ENCODE data around the gene C2orf74.
A peak's percentile ranks its signal among the peaks of the same experiment; 100 is the strongest.

Gene C2orf74

DNA sequence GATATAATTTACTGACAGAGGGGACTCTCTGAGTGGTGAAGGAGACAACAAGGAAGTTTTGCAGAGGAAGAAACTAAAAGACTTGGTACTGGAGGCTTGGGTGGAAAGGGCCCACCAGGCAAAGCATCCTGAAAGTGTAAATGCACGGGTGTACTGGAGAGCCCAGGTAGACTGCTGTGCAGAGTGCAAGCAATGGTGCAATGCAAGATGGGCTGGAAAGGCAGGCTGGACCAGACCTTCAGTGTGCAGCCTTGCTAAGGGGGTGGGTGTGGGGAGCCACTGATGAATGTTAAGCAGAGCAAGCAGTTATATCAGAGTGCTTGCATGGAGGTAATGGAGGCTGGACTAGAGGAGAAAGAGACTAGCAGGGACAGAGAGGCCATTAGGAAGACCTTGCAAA is 10.7 kb downstream of the C2orf74 start:
- Histone ChIP-seq H3K4me1 (ENCODE audit: control insufficient read depth, insufficient read depth, low read length) (peaks cover 7% of the 10 kb centered on the region; the same call in 1 of the 2 replicates), H3K4me3 (ENCODE audit: low read depth, low read length) (no peak overlapping the region), H3K27ac (ENCODE audit: low read depth, low read length) (no peak overlapping the region), H3K9me3 (ENCODE audit: control insufficient read depth, insufficient read depth, low read length) (no peaks in the 10 kb centered on the region), H3K9ac (ENCODE audit: low read depth, low read length) (no peak overlapping the region), H3K27me3 (ENCODE audit: control insufficient read depth, insufficient read depth, low read length) (peaks cover 16% of the 10 kb centered on the region), H3K36me3 (ENCODE audit: control insufficient read depth, insufficient read depth, low read length) (no peaks in the 10 kb centered on the region)

DNA sequence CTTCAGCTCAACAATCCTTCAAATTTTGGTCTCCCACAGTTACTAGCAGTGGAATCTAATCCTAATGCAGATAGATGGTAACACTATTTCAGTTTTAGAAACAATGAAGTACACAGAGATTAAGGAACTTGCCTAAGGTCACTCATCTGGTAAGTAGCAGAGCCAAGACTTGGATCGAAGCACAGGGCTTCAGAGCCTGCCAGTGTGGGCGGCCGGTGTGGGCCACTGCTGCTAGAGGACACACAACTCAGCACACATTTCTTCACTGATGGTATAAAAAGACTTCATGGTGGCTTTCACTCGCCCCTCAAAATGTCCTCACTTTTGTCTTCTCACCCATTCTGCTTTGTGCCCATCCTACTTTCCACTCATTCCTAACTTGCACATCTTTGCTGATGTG is 11.1 kb downstream of the C2orf74 start:
- Histone ChIP-seq H3K4me3 (ENCODE audit: low read depth, low read length) (no peak overlapping the region), H3K36me3 (ENCODE audit: control insufficient read depth, insufficient read depth, low read length) (no peaks in the 10 kb centered on the region), H3K27ac (ENCODE audit: low read depth, low read length) (no peak overlapping the region), H3K27me3 (ENCODE audit: control insufficient read depth, insufficient read depth, low read length) (peaks cover 16% of the 10 kb centered on the region), H3K9ac (ENCODE audit: low read depth, low read length) (no peak overlapping the region), H3K9me3 (ENCODE audit: control insufficient read depth, insufficient read depth, low read length) (no peaks in the 10 kb centered on the region), H3K4me1 (ENCODE audit: control insufficient read depth, insufficient read depth, low read length) (peaks cover 9% of the 10 kb centered on the region)

GRCh38 chr2:61175036-61175435 is 13.0 kb downstream of the C2orf74 start:
- Histone ChIP-seq H3K4me1 (ENCODE audit: control insufficient read depth, insufficient read depth, low read length) (peaks cover 13% of the 10 kb centered on the region), H3K4me3 (ENCODE audit: low read depth, low read length) (no peak overlapping the region), H3K27ac (ENCODE audit: low read depth, low read length) (no peak overlapping the region), H3K27me3 (ENCODE audit: control insufficient read depth, insufficient read depth, low read length) (peaks cover 16% of the 10 kb centered on the region), H3K9ac (ENCODE audit: low read depth, low read length) (no peak overlapping the region), H3K9me3 (ENCODE audit: control insufficient read depth, insufficient read depth, low read length) (no peaks in the 10 kb centered on the region), H3K36me3 (ENCODE audit: control insufficient read depth, insufficient read depth, low read length) (peaks cover 8% of the 10 kb centered on the region)

- Histone ChIP-seq H3K27me3 (ENCODE audit: control insufficient read depth, insufficient read depth, low read length) (peaks cover 16% of the 10 kb centered on the region), H3K9me3 (ENCODE audit: control insufficient read depth, insufficient read depth, low read length) (no peaks in the 10 kb centered on the region), H3K4me1 (ENCODE audit: control insufficient read depth, insufficient read depth, low read length) (peaks cover 13% of the 10 kb centered on the region), H3K9ac (ENCODE audit: low read depth, low read length) (peak overlapping the region; percentile 93), H3K36me3 (ENCODE audit: control insufficient read depth, insufficient read depth, low read length) (peaks cover 28% of the 10 kb centered on the region), H3K4me3 (ENCODE audit: low read depth, low read length) (peak overlapping the region; percentile 88), H3K27ac (ENCODE audit: low read depth, low read length) (peak overlapping the region; percentile 88)
These were observed 15.1 kb downstream of the C2orf74 start for GRCh38 chr2:61176755-61177726.

DNA sequence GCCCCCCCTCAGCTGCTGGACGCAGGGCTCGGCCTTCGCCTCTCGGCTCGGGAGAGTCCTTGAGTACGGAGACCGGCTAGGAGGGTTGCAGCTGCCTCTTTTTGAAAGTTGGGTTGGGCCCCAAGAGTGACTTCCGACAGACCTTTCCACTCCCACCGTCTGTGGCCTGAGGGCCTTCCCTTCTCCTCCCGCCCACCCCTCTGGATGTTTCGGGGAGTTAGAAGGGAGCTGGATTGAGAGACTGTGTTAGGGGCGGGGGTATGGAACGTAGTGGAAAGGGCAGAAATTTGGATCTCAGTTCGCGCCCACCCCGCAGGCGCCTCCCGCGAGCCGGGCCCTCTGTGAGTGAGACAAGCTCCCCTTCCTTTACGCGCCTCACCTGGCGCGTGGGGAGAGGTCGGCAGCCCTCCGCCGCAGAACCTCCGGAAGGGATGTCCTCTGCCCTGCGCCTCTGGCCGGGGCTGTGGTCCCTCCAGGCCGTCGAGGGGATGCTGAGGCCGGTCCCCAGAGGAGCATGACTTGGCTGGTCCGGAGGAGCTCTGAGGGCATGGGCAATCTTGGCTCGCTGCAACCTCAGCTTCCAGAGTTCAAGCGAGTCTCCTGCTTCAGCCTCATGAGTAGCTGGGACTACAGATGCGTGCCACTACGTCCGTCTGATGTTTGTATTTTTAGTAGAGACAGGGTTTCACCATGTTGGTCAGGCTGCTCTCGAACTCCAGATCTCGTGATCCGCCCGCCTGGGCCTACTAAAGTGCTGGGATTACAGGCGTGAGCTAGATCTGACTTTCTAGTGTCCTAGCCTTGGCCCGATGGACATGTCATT is 15.9 kb downstream of the C2orf74 start:
- peak overlapping the region; percentile 85 for H3K9ac ChIP-seq (ENCODE audit: low read depth, low read length)
- H3K27me3 ChIP-seq (ENCODE audit: control insufficient read depth, insufficient read depth, low read length): peaks cover 16% of the 10 kb centered on the region
- H3K4me3 ChIP-seq (ENCODE audit: low read depth, low read length): peak overlapping the region; percentile 76
- peak overlapping the region; percentile 88 for H3K27ac ChIP-seq (ENCODE audit: low read depth, low read length)
- H3K4me1 ChIP-seq (ENCODE audit: control insufficient read depth, insufficient read depth, low read length): peaks cover 13% of the 10 kb centered on the region
- peaks cover 36% of the 10 kb centered on the region for H3K36me3 ChIP-seq (ENCODE audit: control insufficient read depth, insufficient read depth, low read length)
- H3K9me3 ChIP-seq (ENCODE audit: control insufficient read depth, insufficient read depth, low read length): no peaks in the 10 kb centered on the region

GRCh38 chr2:61178603-61179545 is 16.9 kb downstream of the C2orf74 start:
- Histone ChIP-seq H3K9me3 (ENCODE audit: control insufficient read depth, insufficient read depth, low read length) (no peaks in the 10 kb centered on the region), H3K4me3 (ENCODE audit: low read depth, low read length) (no peak overlapping the region), H3K36me3 (ENCODE audit: control insufficient read depth, insufficient read depth, low read length) (peaks cover 46% of the 10 kb centered on the region), H3K9ac (ENCODE audit: low read depth, low read length) (no peak overlapping the region), H3K27ac (ENCODE audit: low read depth, low read length) (no peak overlapping the region), H3K27me3 (ENCODE audit: control insufficient read depth, insufficient read depth, low read length) (peaks cover 16% of the 10 kb centered on the region), H3K4me1 (ENCODE audit: control insufficient read depth, insufficient read depth, low read length) (peaks cover 13% of the 10 kb centered on the region)

DNA sequence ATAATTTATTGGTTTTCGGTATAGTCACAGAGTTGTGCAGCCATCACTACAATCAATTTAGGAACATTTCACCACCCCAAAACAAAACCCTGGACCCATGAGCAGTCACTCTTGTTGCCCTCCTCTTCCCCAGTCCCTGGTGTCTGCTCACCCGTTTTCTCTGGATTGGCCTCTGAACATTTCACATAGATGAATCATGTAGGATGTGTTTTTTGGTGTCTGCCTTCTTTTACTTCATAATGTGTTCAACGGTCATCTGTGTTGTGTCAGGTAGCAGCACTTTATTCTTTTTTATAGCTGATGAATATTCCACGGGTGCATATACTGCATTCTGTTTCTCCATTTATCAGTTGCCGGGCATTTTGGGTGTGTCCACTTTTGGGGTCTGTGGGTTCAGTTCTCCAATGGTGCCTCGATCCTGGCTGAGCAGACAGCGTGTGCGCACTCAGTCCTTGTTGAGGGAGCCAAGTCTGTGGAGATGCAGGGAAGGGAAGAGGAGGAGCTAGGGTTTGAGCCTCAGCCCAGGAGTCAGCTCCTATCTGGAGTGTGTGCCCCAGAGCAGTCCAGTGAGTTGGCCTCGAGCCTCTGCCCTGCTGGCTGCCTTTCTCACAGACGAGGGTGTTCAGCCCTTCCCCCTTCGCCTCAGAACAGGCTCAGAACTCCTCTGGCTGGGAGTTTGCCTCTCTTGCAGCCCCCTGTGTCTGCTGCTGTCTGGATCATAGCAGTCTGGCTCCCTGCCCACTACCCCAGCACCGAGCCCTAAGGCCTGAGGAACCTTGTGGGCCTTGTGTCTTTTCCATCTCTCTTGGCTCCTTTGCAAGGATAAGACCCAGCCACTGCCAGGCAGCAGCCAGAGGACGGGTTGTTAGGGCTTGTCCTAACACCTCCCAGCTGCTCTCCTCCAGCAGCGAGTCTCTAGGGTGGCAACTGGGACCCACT is 18.0 kb downstream of the C2orf74 start:
- no peak overlapping the region for H3K27ac ChIP-seq (ENCODE audit: low read depth, low read length)
- H3K4me3 ChIP-seq (ENCODE audit: low read depth, low read length): no peak overlapping the region
- H3K27me3 ChIP-seq (ENCODE audit: control insufficient read depth, insufficient read depth, low read length): peaks cover 12% of the 10 kb centered on the region
- no peaks in the 10 kb centered on the region for H3K9me3 ChIP-seq (ENCODE audit: control insufficient read depth, insufficient read depth, low read length)
- H3K9ac ChIP-seq (ENCODE audit: low read depth, low read length): no peak overlapping the region
- peaks cover 56% of the 10 kb centered on the region for H3K36me3 ChIP-seq (ENCODE audit: control insufficient read depth, insufficient read depth, low read length)
- peaks cover 16% of the 10 kb centered on the region for H3K4me1 ChIP-seq (ENCODE audit: control insufficient read depth, insufficient read depth, low read length)

DNA sequence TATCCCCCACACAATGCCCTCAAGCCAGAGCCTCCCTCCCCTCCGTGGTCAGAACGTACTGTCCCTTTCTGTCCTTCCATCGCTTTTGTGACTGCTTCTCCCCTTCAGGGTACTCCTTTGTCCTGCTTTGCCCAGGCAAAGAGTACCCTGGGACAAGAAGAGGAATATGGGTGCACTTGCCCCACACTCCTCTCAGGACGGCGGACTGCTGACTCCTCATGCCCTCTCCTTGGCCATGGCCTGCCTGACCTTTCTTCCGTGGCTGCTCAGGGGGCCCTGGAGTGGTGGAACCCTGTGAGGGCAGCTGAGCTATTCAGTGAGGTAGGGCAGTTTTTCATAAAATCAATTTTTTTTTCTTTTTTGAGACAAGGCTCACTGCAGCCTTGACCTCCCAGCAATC is 18.7 kb downstream of the C2orf74 start:
- H3K36me3 ChIP-seq (ENCODE audit: control insufficient read depth, insufficient read depth, low read length): peaks cover 64% of the 10 kb centered on the region
- H3K4me3 ChIP-seq (ENCODE audit: low read depth, low read length): no peak overlapping the region
- H3K4me1 ChIP-seq (ENCODE audit: control insufficient read depth, insufficient read depth, low read length): peaks cover 23% of the 10 kb centered on the region
- H3K27me3 ChIP-seq (ENCODE audit: control insufficient read depth, insufficient read depth, low read length): peaks cover 8% of the 10 kb centered on the region
- H3K27ac ChIP-seq (ENCODE audit: low read depth, low read length): no peak overlapping the region
- H3K9me3 ChIP-seq (ENCODE audit: control insufficient read depth, insufficient read depth, low read length): no peaks in the 10 kb centered on the region
- H3K9ac ChIP-seq (ENCODE audit: low read depth, low read length): no peak overlapping the region

GRCh38 chr2:61181382-61182058 is 19.5 kb downstream of the C2orf74 start:
- Histone ChIP-seq H3K9ac (ENCODE audit: low read depth, low read length) (no peak overlapping the region), H3K27me3 (ENCODE audit: control insufficient read depth, insufficient read depth, low read length) (peaks cover 2% of the 10 kb centered on the region), H3K9me3 (ENCODE audit: control insufficient read depth, insufficient read depth, low read length) (no peaks in the 10 kb centered on the region), H3K36me3 (ENCODE audit: control insufficient read depth, insufficient read depth, low read length) (peaks cover 72% of the 10 kb centered on the region), H3K4me1 (ENCODE audit: control insufficient read depth, insufficient read depth, low read length) (peaks cover 19% of the 10 kb centered on the region), H3K4me3 (ENCODE audit: low read depth, low read length) (no peak overlapping the region), H3K27ac (ENCODE audit: low read depth, low read length) (no peak overlapping the region)
